D721Med (cell line): Measurements from ENCODE around the gene TOR1B.

ENCODE experiments used
- DNase-seq: peaks from one replicate; pipeline ENCODE4 v3.0.0; 2011; ENCODE audit warnings: low spot score; ENCODE audit not compliant: insufficient read length
- FAIRE-seq: peaks from 2 replicates; lab custom pipeline; 2011; peaks lifted over from hg19 to GRCh38; lab: Jason Lieb, UNC
- TF ChIP-seq, protein P1 (sequence below): IDR thresholded peaks from 2 replicates; pipeline ENCODE4 v1.5.1; 2012; ENCODE audit warnings: mild to moderate bottlenecking, control low read depth; ENCODE audit not compliant: insufficient read depth; ENCODE audit errors: missing control alignments

The TOR1B gene

DNA sequence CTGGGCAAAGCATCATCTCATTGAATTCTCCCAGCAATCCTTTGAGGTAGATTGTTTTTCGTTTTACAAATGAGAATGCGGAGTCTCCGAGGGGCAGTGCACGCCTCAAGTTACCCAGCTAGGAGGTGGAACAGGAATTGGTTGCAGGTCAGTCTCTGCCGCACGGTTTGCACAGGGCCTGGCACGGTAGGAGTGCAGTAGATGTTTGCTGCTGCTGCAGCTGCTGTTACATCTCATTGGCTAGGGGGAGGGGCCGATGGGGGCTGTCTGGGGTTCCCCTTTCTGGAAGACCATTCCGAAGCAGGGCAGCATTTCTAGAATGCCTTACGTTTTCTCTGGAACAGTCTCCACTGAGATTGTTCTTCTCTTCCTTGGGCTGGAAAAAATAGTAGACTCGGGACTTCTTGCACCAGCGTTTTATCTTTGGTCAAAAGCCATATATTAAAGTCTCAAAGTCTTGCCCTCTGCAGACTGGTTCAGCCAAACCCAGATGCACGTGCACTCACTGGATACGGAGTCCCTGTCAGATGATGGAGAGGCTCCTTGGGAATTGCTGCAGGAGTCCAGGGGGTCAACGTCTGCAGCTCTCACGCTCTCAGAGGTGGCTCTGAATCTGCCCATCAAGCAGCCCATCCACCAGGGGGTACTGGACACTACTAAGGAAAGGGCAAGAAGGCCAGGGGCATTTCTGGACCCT, 33.5 kb downstream of the TOR1B start:
- TF ChIP-seq, protein P1, sequence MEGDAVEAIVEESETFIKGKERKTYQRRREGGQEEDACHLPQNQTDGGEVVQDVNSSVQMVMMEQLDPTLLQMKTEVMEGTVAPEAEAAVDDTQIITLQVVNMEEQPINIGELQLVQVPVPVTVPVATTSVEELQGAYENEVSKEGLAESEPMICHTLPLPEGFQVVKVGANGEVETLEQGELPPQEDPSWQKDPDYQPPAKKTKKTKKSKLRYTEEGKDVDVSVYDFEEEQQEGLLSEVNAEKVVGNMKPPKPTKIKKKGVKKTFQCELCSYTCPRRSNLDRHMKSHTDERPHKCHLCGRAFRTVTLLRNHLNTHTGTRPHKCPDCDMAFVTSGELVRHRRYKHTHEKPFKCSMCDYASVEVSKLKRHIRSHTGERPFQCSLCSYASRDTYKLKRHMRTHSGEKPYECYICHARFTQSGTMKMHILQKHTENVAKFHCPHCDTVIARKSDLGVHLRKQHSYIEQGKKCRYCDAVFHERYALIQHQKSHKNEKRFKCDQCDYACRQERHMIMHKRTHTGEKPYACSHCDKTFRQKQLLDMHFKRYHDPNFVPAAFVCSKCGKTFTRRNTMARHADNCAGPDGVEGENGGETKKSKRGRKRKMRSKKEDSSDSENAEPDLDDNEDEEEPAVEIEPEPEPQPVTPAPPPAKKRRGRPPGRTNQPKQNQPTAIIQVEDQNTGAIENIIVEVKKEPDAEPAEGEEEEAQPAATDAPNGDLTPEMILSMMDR, result no peak
- DNase-seq (no peak), FAIRE-seq (no peak)

DNA sequence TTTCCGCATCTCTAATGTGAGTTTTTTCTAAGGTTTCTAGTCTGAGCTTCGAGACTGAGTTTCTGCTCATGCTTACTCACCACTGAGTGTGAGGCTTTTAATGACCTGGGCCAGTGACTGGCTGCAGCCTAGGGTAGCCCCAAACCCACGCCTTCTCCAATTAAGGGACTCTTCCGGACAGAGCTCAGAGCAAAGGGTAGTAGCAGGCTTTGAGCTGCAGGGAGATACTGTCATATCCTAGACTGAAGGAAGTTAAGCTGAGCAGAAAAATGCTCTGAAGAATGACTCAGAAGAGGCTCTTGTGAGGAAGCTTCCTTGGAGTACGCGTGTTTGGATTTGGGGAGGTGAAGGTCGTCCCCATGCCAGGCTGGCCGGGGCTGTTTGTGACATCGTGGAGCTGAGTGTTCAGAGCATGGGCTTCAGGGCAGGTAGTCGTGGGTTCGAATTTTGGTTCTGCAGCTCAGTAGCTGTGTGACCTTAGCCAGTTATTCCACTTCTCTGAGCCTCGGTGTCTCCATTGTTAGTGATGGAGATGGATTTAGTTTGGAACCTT, 35.8 kb downstream of the TOR1B start:
- TF ChIP-seq, protein P1, result no peak
- FAIRE-seq, result no peak
- DNase-seq, result no peak

DNA sequence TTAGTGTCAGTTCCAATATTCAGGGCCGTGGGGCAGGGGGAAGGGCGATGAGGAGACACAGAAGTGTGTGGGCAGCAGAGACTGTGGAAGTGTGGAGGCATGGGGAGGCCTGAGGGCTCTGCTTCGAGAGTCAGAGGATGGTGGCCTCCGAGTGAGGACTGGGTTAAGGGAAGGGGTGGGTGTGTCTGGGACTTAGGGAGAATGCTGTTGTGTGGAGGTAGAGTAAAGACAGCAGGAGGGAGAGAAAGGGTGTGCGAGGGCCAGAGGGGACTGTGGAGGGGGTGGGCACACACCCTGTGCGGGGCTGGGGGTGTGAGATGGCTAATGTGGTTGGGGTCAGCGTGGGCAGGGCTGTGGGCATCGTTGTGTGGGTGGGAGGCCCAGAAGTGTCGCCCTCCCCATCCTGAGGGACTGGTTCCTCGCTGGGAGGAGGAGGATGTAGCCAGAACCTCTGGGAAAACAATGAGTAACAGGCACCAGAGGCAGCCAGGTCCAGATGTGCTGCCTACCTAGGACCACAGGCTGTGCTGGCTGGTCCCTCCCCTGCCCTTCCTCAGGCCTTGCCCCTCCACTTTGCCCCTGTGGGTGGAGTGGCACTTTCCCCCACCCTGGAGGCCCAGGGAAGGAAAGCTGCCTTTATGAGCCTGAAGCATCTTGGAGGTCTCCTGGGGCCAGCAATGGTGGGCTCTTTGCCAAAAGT, 36.5 kb downstream of the TOR1B start:
- TF ChIP-seq, protein P1, result no peak
- DNase-seq, result no peak
- FAIRE-seq, result no peak

DNA sequence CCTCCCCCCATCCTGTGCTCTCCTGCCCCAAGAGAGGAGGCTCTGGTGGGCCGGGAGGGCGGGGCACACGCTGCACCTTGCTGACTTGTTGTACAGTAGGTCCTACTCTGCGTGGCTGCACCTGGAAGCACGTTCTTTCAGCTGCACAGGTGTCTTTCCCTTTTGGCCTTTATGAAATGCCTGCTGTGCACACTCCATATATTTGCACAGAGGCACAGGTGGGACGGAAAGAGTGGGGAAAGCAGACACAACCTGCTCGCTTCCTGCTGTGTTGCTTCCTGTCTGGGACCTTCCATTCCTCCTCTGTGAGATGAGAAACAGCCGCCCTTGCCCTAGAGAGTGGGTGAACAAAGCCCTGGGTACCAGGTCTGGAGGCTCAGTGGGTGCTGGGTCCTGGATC, 37.0 kb downstream of the TOR1B start:
- DNase-seq, result no peak
- no peak for FAIRE-seq
- TF ChIP-seq, protein P1, result no peak

DNA sequence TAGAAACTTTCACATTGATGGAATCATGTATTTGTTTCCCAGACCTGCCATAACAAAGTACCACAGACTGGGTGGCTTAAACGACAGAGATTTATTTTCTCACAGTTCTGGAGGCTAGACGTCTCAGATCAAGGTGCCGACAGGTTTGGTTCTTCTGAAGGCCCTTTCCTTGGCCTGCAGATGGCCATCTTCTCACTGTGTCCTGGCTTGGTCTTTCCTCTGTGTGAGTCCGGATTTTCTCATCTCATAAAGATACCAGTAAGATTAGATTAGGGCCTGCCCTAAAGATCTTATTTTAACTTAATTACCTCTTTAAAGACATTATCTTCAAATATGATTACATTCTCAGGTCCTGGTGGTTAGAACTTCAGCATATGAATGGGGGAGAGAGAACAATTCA, 38.1 kb downstream of the TOR1B start:
- TF ChIP-seq, protein P1, result no peak
- DNase-seq, result no peak
- no peak for FAIRE-seq

DNA sequence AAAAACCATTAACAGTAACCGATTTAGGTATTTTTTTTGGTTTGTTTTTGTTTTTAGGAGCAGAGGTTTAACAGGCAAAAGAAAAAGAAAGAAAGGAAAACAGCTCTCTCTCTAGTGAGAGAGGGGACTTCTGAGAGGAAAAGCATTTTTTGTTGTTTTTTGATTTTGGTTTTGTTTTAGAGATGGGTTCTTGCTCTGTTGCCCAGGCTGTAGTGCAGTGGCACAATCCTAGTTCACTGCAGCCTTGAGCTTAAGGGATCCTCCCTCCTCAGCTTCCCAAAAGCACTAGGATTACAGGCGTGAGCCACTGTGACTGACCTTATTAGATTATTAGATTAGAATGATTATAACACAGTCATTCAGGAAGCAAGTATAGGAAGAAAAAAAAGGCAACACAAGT, 42.4 kb downstream of the TOR1B start:
- DNase-seq, result peak; percentile 47
- FAIRE-seq, result no peak
- TF ChIP-seq, protein P1, result no peak
